Erythroblast (primary cell): ENCODE measurements around the gene TBKBP1.

Source experiments
- DNase-seq, 2 experiments: peaks; one replicate each; lab custom pipeline; 2025; lab: John Stamatoyannopoulos, UW
- GATA1 ChIP-seq: IDR thresholded peaks from 2 replicates; pipeline ENCODE4 v1.6.1; 2011; ENCODE audit warnings: low read depth, mild to moderate bottlenecking, control low read depth, low read length, moderate library complexity
- POLR2A ChIP-seq: IDR thresholded peaks from 2 replicates; pipeline ENCODE4 v1.6.1; 2011; ENCODE audit warnings: mild to moderate bottlenecking, low read length

TBKBP1 gene

DNA sequence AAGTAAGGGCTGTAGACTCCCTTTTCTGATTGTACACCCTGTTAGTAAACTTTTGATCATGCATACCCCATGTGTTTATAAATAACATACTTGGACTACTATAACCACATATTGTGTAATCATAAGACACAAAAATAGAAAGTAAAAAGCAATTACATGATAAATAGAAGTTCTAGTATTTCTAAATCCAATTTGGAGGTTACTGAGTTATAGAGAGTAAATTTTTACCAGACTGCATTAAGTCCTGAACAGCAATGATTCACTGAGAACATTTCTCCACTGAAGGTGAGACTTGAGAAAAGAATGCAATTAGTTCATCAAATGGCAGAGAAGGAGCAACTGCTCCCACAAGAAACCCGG lies 7.7 kb upstream of the TBKBP1 start:
- TF ChIP-seq GATA1 (no peak), POLR2A (no peak)

DNA sequence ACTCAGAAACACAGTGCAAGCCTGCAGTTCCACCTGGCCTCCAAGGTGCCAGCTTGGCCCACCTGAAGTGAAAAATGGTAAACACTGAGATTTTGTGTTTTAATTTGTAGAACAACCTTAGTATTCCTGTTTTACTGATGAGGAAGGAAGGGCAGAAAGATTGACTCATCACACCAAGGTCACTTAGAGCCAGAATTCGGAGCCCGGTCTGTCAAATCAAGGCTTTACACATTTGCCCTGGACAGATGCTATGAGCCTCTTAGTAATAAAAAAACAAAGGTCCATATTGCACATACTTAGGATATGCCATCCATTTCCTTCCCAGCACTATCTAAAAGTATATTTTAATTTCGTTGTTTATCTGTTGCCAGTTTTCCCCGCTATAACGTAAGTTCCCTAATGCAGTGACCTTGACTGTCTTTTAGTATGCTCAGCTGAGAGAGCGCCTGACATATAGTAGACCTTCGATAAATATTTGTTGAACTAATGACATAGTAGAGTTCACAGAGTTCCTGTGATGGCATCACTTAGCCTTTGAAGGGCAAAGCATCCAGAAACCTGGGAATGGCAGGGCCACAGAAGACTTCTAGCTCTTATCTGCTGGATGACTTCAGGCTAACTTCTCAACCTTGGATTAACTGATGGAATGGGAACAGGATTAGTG lies 7.2 kb upstream of the TBKBP1 start:
- no peak for TF ChIP-seq POLR2A
- no peak for TF ChIP-seq GATA1
- no peak for DNase-seq

More for the DNA sequence above, 7.7 kb upstream of the TBKBP1 start:
- no peak for DNase-seq

DNA sequence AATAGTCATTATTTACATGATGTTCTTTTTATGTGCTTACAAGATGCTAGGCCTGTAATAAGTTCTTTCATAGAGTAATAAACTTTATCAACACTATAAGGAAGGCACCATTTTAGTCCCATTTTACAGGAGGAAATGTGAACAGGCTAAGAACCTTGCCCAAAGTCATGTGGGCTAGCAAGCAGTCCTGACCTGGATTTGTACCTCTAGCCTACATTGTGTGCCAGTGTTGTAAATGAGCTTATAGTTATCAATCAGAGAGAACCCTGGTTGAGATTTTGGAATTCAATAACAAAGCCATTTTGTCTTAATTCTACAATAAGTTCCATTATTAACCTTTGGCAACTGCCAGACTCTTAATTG lies 6.7 kb upstream of the TBKBP1 start:
- TF ChIP-seq GATA1 (no peak), POLR2A (no peak)
- no peak for DNase-seq

DNA sequence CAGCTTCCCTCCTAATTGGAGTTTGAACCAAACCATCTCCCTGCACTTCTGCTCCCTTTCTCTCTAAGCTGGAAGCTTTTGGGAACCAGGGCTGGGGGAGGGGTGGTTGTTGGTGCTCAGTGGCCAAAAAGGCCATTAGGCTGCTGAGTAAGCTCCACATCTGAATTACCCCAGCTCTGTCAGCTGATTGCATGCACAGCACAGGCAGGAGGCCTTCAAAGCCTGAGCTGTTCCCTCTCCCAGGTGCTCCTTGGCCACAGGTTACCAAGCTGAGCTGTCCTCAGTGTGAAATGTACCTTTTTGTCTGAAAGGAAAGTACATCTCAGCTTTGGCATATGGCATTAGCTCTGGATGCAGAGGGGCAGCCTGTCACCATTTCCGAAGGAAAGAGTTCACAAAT lies 6.2 kb upstream of the TBKBP1 start:
- no peak for DNase-seq
- TF ChIP-seq GATA1: no peak
- no peak for TF ChIP-seq POLR2A

DNA sequence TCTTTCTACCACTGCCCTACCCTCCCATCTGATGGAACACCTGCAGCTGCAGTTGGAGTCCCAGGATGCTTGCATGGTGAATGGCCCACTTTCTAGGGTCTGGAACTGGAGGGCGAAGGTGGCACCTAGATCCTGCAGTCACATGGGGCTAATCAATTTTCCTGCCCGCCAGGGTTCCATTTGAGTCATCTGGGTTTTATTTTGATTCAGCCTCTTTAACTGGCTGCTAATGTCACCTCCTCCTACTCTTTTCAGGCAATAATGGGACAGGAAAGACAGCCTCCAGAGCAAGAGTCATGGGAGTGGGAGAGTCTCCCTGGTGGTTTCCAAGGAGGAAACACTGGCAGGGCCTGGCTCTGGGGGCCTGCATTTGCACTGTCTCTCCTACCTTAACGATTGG lies 3.8 kb upstream of the TBKBP1 start:
- no peak for DNase-seq

DNA sequence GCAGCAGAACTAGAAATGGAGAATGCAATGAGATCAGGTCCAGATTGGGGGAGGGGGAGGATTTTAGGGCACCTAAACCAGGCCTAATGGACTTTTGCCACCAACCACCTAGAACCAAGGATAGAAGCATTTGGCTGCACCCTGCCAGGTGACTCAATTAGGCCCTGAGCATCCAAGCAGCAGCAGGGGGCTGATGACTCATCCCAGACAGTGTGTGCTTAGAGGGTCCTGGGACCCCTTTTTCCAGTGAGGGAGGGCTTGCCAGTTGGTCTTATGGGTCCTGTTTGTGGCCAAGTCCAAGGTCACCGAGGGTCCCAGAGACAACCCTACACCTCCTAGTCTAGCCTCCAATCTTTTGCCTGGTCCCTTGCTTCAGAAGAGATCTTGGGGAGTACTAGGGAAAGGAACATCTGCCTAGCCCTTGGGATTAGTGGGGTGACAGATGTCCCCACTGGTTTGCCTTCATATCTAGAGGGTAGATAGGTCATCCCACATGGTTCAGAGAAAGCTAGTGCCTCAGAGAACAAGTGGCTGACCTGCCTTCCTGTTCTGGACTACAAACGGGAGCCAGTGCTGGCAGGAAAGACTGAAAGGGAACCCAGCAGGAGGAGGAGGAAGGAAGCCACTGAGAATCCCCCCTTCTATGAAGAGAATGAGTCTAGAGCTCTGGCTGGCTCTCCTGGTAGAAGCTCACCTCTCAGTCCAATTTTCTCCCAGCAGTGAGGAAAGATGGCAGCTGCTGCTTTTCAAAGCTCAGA lies 1.6 kb upstream of the TBKBP1 start:
- TF ChIP-seq POLR2A (no peak), GATA1 (no peak)
- DNase-seq: no peak

More for the DNA sequence above, 3.8 kb upstream of the TBKBP1 start:
- TF ChIP-seq GATA1: no peak

DNA sequence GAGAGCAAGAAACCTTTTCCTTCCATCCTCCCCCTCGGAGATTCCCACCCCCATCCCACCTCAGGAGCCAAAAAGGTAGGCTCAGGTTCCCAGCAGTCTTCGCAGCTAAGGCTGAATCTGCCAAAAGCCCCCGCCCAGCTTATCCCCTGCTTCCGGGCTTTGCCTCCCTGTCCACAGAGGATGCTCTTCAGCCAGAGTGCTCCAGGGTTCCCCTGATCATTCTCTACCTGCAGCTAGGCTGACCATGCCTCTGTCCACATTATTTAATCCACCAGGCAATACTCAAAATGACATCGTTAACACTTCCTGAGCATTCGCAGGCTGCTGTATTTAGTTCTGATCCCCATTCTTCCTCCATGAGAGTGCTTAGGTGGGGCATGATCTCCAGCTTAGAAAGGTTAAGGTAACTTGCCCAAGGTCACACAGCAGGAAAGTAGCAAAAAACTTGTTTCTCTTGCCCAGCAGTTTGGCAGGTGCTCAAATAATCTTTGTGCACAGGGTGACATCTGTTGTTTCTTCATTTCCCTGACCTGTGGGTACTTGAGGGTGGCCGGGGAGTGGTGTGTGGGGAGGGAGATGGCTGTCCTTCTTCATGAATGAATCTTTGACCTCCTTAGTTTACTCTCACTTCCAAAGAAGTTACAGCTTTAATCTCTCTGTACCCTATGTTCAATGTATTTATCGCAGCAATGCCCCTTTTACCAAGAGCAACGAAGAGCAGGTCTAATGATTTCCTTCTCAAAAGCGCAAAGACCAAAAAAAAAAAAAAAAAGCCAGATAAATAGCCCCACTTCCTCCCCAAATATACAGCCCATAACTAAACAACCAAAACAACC lies 848 bp upstream of the TBKBP1 start:
- no peak for DNase-seq
- TF ChIP-seq GATA1: no peak
- no peak for TF ChIP-seq POLR2A

DNA sequence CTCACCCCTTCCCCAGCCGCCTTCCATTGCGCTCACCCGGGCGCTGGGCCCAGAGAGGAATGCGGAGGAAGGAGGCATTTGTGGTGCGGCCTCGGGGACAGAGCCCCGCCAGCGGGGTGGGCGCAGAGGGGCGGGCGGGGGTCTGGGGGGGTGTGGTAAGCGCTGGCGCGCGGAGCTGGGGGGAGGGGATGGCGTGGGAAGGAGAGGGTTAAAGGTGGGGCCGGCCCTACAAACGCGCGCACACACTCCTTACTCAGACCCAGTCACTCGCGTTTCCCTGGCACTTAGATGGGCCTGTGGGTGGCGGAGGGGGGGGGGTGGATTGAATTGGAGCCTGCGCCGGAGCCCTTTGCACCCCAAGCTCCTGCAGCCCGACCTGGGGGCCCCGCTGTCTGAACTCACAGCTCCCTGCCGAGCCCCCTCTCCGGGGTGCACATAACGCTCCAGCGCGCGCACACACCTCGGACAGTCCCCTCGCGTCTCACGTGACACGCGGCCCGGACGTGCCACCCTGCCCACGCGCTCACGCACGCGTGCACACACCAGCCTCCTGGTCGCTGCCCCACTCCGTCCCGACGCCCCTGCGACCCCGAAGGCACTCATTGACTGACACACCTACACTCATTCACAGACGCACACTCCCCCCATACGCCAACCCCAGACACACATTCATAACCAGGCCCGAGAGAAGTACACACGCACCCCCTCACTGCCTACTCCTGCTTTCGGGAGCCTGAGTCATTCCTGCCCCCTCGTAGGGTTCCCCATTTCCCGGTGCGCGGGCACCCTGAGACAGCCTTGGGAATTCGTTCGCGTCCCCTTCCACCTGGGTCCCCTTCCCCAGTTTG lies 844 bp downstream of the TBKBP1 start:
- TF ChIP-seq POLR2A (no peak), GATA1 (no peak)
- no peak for DNase-seq

DNA sequence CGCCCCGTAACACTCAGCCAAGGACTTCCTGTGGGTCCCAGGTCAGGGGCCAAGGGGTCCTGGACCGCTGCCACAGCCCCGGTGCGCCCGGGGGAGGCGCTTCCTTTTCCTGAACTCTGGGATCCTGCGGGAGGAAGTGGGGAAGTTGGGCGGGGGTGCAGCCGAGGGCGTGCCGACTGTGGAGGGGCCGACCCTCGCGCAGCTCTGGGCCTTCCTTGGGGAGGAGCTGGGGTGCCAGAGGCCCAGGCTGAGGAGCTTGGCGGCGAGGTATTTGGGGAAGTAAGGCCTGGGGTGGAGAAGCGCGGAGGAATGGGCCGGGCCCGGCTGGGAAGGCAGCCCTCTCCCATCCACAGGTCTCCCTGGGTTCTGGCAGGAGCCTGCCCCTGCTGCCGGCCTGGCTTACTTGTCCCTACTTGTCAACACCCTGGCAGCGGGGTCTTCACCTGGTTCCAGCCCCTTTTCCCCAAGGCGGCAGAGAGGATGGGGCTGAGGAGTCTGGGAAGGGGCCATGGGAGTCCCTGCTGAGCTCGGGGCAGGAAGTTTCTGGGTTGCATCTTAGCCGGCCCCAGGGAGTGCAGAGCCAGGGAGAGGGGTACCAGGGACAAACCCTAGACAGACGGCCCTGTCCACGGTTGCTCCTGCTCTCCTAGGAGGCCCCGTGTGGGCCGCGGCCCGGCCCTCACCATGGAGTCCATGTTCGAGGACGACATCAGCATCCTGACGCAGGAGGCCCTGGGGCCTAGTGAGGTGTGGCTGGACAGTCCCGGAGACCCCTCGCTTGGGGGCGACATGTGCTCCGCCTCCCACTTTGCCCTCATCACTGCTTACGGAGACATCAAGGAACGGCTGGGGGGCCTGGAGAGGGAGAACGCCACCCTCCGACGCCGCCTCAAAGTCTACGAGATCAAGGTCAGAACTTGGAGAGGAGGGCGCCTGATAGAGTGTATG lies 1.7 kb downstream of the TBKBP1 start:
- TF ChIP-seq POLR2A (no peak), GATA1 (no peak)
- no peak for DNase-seq

DNA sequence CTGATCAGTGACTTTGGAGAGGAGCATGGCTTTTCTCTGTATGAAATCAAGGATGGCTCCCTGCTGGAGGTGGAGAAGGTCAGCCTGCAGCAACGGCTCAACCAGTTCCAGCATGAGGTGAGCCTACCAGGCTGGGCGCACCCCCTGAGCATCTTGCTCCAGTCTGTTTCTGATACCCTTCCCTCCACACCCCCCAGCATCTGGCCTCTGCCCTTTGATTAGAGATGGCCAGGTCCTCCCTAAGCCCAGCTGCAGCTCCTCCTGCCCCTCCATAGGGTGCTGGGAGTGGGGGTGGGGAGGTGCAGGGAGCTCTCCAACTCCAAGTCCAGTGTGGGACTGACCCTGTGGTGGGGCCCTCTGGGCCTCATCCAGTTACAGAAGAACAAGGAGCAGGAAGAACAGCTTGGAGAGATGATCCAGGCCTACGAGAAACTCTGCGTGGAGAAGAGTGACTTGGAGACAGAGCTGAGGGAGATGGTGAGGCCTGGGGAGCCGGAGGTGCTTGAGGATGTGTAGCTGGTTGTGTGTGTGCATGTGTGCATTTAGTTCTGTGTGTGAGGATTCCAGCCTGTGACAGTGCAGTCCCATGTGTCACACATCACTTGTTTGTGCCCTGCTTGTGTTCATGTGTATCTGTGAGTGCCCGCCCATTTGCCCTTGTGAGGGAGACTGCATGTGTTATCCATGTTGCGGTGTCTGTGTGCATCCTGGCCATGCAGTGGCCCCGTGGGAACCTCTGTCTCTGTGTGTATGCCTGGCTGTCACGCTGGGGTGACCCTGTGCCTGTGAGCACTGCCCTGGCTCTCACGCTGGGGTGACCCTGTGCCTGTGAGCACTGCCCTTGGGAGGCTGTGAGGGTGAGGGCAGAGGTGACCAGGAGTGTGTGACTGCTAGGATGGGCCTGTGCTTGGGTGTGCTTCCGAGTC lies 3.0 kb downstream of the TBKBP1 start:
- no peak for DNase-seq
- TF ChIP-seq GATA1: no peak
- no peak for TF ChIP-seq POLR2A
